ENCODE results near the gene CDK12. TPM values are rescaled to one million over a fixed set of nuclear protein-coding genes. Genes with fewer than 3 reads are reported as not detected.

CDK12 gene
- total and polyA plus RNA-seq, 9 of the 15 experiments (the other 6 are each of a cell fraction or from before 2014, with no cell fraction given), result 3.4 to 65.6 (median 36.8) TPM

- TF ChIP-seq ZNF609 (CRISPR knock-in tag; IDR thresholded peaks at IDR 0.05; ENCODE audit: borderline replicate concordance) (no peak), ZNF436 (CRISPR knock-in tag; IDR thresholded peaks at IDR 0.05) (0 out of 2 replicates have a peak, but pooled peaks have one; percentile 29), CEBPB (tag; IDR thresholded peaks at IDR 0.05) (peak; percentile 64), ZNF57 (CRISPR knock-in tag; IDR thresholded peaks at IDR 0.05) (0 out of 2 replicates have a peak, but pooled peaks have one; percentile 12), SIX5 (IDR thresholded peaks at IDR 0.05; ENCODE audit: borderline replicate concordance in 1 of 2, insufficient read depth in 1 of 2, low read depth in 1 of 2, low read length in 2 of 2) (peak in 1 of 2 experiments; percentile 8; a peak in 1 of 4 replicates), RBFOX2 (IDR thresholded peaks at IDR 0.05; ENCODE audit: low read depth, low read length) (peak; percentile 97), CREM (IDR thresholded peaks at IDR 0.05; ENCODE audit: low read depth) (peak; percentile 54), TFAM (CRISPR knock-in tag; conservative IDR thresholded peaks at IDR 0.05) (no peak), BRD9 (IDR thresholded peaks at IDR 0.05; ENCODE audit: low read depth, partially characterized antibody) (peak; percentile 49)
- TF ChIP-seq, protein P1, sequence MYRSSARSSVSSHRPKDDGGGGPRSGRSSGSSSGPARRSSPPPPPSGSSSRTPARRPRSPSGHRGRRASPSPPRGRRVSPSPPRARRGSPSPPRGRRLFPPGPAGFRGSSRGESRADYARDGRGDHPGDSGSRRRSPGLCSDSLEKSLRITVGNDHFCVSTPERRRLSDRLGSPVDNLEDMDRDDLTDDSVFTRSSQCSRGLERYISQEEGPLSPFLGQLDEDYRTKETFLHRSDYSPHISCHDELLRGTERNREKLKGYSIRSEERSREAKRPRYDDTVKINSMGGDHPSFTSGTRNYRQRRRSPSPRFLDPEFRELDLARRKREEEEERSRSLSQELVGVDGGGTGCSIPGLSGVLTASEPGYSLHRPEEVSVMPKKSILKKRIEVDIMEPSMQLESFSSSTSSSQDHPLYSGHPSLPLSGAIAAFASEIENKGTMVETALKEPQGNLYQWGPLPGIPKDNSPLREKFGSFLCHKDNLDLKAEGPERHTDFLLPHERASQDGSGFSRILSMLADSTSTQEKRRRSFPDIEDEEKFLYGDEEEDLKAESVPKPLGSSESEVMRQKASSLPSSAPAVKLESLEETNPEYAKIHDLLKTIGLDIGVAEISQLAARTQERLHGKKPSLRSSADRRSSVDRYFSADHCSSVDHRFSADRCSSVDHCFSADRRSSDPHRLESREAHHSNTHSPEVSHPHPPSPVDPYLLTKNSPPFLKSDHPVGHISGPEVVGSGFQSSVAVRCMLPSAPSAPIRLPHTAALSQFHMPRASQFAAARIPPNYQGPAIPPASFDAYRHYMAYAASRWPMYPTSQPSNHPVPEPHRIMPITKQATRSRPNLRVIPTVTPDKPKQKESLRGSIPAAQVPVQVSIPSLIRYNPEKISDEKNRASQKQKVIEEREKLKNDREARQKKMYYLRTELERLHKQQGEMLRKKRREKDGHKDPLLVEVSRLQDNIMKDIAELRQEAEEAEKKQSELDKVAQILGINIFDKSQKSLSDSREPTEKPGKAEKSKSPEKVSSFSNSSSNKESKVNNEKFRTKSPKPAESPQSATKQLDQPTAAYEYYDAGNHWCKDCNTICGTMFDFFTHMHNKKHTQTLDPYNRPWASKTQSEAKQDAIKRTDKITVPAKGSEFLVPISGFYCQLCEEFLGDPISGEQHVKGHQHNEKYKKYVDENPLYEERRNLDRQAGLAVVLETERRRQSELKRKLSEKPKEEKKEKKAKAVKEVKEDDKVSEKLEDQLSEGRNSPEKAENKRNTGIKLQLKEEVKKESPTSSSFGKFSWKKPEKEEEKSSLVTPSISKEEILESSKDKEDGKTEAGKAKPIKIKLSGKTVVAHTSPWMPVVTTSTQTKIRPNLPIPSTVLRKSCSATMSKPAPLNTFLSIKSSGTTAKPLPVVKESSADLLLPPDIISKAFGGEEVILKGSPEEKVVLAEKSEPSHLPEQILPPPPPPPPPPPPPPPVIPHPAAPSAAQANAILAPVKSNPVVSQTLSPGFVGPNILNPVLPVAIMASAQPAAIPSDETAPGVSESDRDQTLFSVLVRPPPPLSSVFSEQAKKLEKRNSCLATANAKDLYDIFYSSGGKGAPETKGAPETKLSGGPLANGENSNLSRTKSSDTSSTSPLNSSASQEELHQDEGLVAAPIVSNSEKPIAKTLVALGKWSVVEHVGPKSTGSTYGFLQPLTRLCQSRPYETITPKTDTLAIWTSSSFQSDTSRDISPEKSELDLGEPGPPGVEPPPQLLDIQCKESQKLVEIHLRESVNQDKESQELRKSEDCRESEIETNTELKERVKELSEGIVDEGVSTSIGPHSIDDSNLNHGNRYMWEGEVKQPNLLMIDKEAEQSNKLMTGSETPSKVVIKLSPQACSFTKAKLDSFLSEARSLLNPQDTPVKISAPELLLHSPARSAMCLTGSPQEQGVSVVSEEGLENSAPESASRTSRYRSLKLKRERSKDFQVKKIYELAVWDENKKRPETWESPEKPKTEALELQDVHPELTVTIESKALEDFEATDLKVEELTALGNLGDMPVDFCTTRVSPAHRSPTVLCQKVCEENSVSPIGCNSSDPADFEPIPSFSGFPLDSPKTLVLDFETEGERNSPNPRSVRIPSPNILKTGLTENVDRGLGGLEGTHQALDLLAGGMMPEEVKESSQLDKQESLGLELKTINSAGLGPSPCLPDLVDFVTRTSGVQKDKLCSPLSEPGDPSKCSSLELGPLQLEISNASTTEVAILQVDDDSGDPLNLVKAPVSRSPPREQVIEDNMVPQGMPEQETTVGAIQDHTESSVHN (IDR thresholded peaks at IDR 0.05; ENCODE audit: borderline replicate concordance in 1 of 2, low read depth in 1 of 2), result peak in 1 of 2 experiments; percentile 99; a peak in 1 of 4 replicates
- TF ChIP-seq, protein P2, sequence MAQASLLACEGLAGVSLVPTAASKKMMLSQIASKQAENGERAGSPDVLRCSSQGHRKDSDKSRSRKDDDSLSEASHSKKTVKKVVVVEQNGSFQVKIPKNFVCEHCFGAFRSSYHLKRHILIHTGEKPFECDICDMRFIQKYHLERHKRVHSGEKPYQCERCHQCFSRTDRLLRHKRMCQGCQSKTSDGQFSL (CRISPR knock-in tag; IDR thresholded peaks at IDR 0.05), result peak; percentile 85
- TF ChIP-seq, protein P2 (tag; IDR thresholded peaks at IDR 0.05), result no peak; a peak in 1 of 4 replicates
Measured at GRCh38 chr17:39461113-39461925, at the start of gene CDK12 (continued).

Data from K562 (cell line).